CD14-positive monocyte (primary cell): Measurements from ENCODE around the gene NXNL1. TPM values are rescaled to one million over a fixed set of nuclear protein-coding genes. Genes with fewer than 3 reads are reported as not detected.

Experiments used
- DNase-seq, 3 donors: peaks; one replicate each; pipeline ENCODE4 v3.0.0-alpha.2; 2011 to 2022
- H2AFZ ChIP-seq: 2 replicates; pipeline ENCODE4 v1.6.0; 2012; ENCODE audit warnings: mild to moderate bottlenecking, low read depth, low read length, inconsistent platforms; ENCODE audit not compliant: insufficient read depth, poor library complexity, severe bottlenecking
- H3K27ac ChIP-seq, 2 donors: 1 replicate in 1 of 2; 2 replicates in 1 of 2; pipeline ENCODE4 v1.5.1; 2012 to 2013; ENCODE audit warnings: low read length in 2 of 2, control low read depth in 1 of 2, inconsistent platforms in 1 of 2, low read depth in 1 of 2, mild to moderate bottlenecking in 1 of 2
- H3K27me3 ChIP-seq, 2 donors: one replicate each; pipeline versions ENCODE4 v1.6.0 to v1.6.1; 2011 to 2013; ENCODE audit warnings: low read length in 2 of 2; ENCODE audit not compliant: control insufficient read depth in 2 of 2, insufficient read depth in 2 of 2
- H3K36me3 ChIP-seq, 2 donors: replicated peaks in 1 of 2; 1 replicate in 1 of 2; 2 replicates in 1 of 2; pipeline versions ENCODE4 v1.5.1 to v1.6.1; 2012 to 2013; ENCODE audit warnings: low read length in 2 of 2, control low read depth in 1 of 2, inconsistent platforms in 1 of 2, mild to moderate bottlenecking in 1 of 2; ENCODE audit not compliant: insufficient read depth in 2 of 2, control insufficient read depth in 1 of 2
- H3K4me1 ChIP-seq, 2 donors: 1 replicate in 1 of 2; 2 replicates in 1 of 2; pipeline versions ENCODE4 v1.5.1 to v1.6.1; 2012 to 2013; ENCODE audit warnings: low read length in 2 of 2, control low read depth in 1 of 2, inconsistent platforms in 1 of 2, mild to moderate bottlenecking in 1 of 2, moderate library complexity in 1 of 2; ENCODE audit not compliant: insufficient read depth in 2 of 2, control insufficient read depth in 1 of 2
- H3K4me2 ChIP-seq: replicated peaks from 2 replicates; pipeline ENCODE3; 2012; ENCODE audit warnings: low read length, moderate library complexity, mild to moderate bottlenecking; ENCODE audit not compliant: poor library complexity, severe bottlenecking; ENCODE audit errors: extremely low read depth
- H3K4me3 ChIP-seq, 3 experiments: fragments of 200-600 bp in 1 of 3; sonication (generic) in 1 of 3; replicated peaks in 1 of 3; 1 replicate in 2 of 3; 2 replicates in 1 of 3; pipeline ENCODE4 v1.5.1; 2011 to 2013; ENCODE audit warnings: low read length in 3 of 3, mild to moderate bottlenecking in 3 of 3, control low read depth in 2 of 3, low read depth in 2 of 3, inconsistent platforms in 1 of 3, moderate library complexity in 1 of 3
- H3K79me2 ChIP-seq: 2 replicates; pipeline ENCODE4 v1.6.0; 2012; ENCODE audit warnings: mild to moderate bottlenecking, control low read depth, inconsistent platforms, low read length, moderate library complexity; ENCODE audit not compliant: insufficient read depth
- H3K9ac ChIP-seq: 2 replicates; pipeline ENCODE4 v1.6.0; 2017; ENCODE audit warnings: low read length, mild to moderate bottlenecking; ENCODE audit not compliant: insufficient read depth, poor library complexity, severe bottlenecking
- H3K9me3 ChIP-seq, 2 donors: replicated peaks in 1 of 2; 1 replicate in 1 of 2; 2 replicates in 1 of 2; pipeline versions ENCODE4 v1.5.1 to v1.6.1; 2012 to 2013; ENCODE audit warnings: low read length in 2 of 2, control low read depth in 1 of 2; ENCODE audit not compliant: control insufficient read depth in 1 of 2, insufficient read depth in 1 of 2
- H4K20me1 ChIP-seq: 2 replicates; pipeline ENCODE4 v1.6.0; 2012; ENCODE audit warnings: mild to moderate bottlenecking, low read length, control low read depth, moderate library complexity; ENCODE audit not compliant: insufficient read depth
- H3K27ac Mint-ChIP-seq, 7 donors: one replicate each; pipeline ENCODE4 v1.8.0; 2020; ENCODE audit warnings: mild to moderate bottlenecking in 7 of 7, mixed read lengths in 7 of 7, moderate library complexity in 6 of 7, inconsistent platforms in 2 of 7
- H3K27me3 Mint-ChIP-seq, 3 donors: one replicate each; pipeline ENCODE4 v1.8.0; 2021 to 2022; ENCODE audit warnings: low read depth in 3 of 3, mild to moderate bottlenecking in 3 of 3, mixed read lengths in 3 of 3, moderate library complexity in 3 of 3, inconsistent platforms in 1 of 3
- H3K36me3 Mint-ChIP-seq, 2 donors: one replicate each; pipeline ENCODE4 v1.8.0; 2020; ENCODE audit warnings: mixed read lengths in 2 of 2, inconsistent platforms in 1 of 2, mild to moderate bottlenecking in 1 of 2
- H3K4me1 Mint-ChIP-seq: one replicate; pipeline ENCODE4 v1.8.0; 2020; ENCODE audit warnings: mild to moderate bottlenecking, mixed read lengths
- H3K4me3 Mint-ChIP-seq, 2 donors: one replicate each; pipeline ENCODE4 v1.8.0; 2020; ENCODE audit warnings: mild to moderate bottlenecking in 2 of 2, mixed read lengths in 2 of 2, moderate library complexity in 1 of 2
- H3K9me3 Mint-ChIP-seq, 7 donors: one replicate each; pipeline ENCODE4 v1.8.0; 2020 to 2022; ENCODE audit warnings: mixed read lengths in 7 of 7, mild to moderate bottlenecking in 6 of 7, moderate library complexity in 6 of 7, inconsistent platforms in 2 of 7
- CTCF ChIP-seq: fragments of 200-600 bp; IDR thresholded peaks from one replicate; pipeline ENCODE4 v1.8.0; 2022; ENCODE audit warnings: antibody characterized with exemption, mild to moderate bottlenecking
- WGBS: methylation state at CpG from one replicate; pipeline ENCODE4 v1.1.5; 2013; ENCODE audit warnings: missing lambda C conversion rate; ENCODE audit not compliant: insufficient coverage; 5-methylcytosine and 5-hydroxymethylcytosine counted together
- intact Hi-C, 2 donors: fragments of 100-400 bp; cut with micrococcal nuclease; formaldehyde crosslinking; loops; one replicate each; pipeline versions ENCODE4 v1.15.0 to v1.15.1; 2023
- polyA plus RNA-seq, 3 donors: library from polyadenylated mRNA; depleted of rRNA in 1 of 3; unstranded in 2 of 3; stranded (reverse) in 1 of 3; fragments of 300-500 nt in 2 of 3; fragments of >200 nt in 1 of 3; fragmentation: Illumina TruSeq in 2 of 3; gene quantifications; 1 replicate in 2 of 3; 2 replicates in 1 of 3; pipeline ENCODE4 v1.2.3, GENCODE V29; 2012 to 2021

Gene NXNL1
- polyA plus RNA-seq, 3 donors, result not detected

GRCh38 chr19:17435218-17435617 lies 25.5 kb downstream of the NXNL1 start:
- intact Hi-C loops, result no loop called here

GRCh38 chr19:17431417-17431816 lies 29.3 kb downstream of the NXNL1 start:
- Histone ChIP-seq H2AFZ (no peak overlapping the region), H3K36me3 (no peaks in the 10 kb centered on the region), H3K9ac (no peak overlapping the region), H3K4me3 (no peak overlapping the region), H4K20me1 (no peaks in the 10 kb centered on the region), H3K4me1 (peaks cover 0 to 12% of the 10 kb centered on the region in 2 donors), H3K27me3 (no peaks in the 10 kb centered on the region), H3K9me3 (peaks cover 0 to 6% of the 10 kb centered on the region in 2 donors), H3K79me2 (no peaks in the 10 kb centered on the region), H3K4me2 (no peak overlapping the region), H3K27ac (no peak overlapping the region)
- Mint-ChIP-seq H3K27ac (peak overlapping the region in 1 of 7 donors; percentile 45), H3K9me3 (peaks cover 2 to 8% (median 2%) of the 10 kb centered on the region in 7 donors), H3K27me3 (peaks cover 0 to 6% (median 0%) of the 10 kb centered on the region in 3 donors), H3K36me3 (peaks cover 0 to 2% of the 10 kb centered on the region in 2 donors), H3K4me3 (no peak overlapping the region), H3K4me1 (peaks cover 8% of the 10 kb centered on the region)
- DNase-seq, result no peak
- no peak for TF ChIP-seq CTCF
- 83% methylated on average over 4 of the region's 7 CpGs for WGBS
- intact Hi-C loops, result no loop called here

More at GRCh38 chr19:17435218-17435617, 25.5 kb downstream of the NXNL1 start:
- no peak overlapping the region for H2AFZ ChIP-seq
- no peak overlapping the region for H3K4me3 ChIP-seq
- H3K4me1 ChIP-seq, result peaks cover 0 to 12% of the 10 kb centered on the region in 2 donors
- DNase-seq, result no peak
- no peaks in the 10 kb centered on the region for H3K27me3 ChIP-seq
- H3K79me2 ChIP-seq, result no peaks in the 10 kb centered on the region
- H3K9me3 ChIP-seq, result peaks cover 0 to 6% of the 10 kb centered on the region in 2 donors
- no peak for TF ChIP-seq CTCF
- no peaks in the 10 kb centered on the region for H4K20me1 ChIP-seq
- H3K36me3 Mint-ChIP-seq, result peaks cover 0 to 2% of the 10 kb centered on the region in 2 donors
- no peak overlapping the region for H3K4me2 ChIP-seq
- H3K27me3 Mint-ChIP-seq, result peaks cover 0 to 6% (median 3%) of the 10 kb centered on the region in 3 donors
- 100% methylated on average over 4 of the region's 7 CpGs for WGBS
- H3K36me3 ChIP-seq, result no peaks in the 10 kb centered on the region
- no peak overlapping the region for H3K4me3 Mint-ChIP-seq
- H3K9ac ChIP-seq, result no peak overlapping the region
- no peak overlapping the region for H3K27ac Mint-ChIP-seq
- H3K9me3 Mint-ChIP-seq, result peaks cover 0 to 9% (median 2%) of the 10 kb centered on the region in 7 donors
- peaks cover 6% of the 10 kb centered on the region for H3K4me1 Mint-ChIP-seq
- no peak overlapping the region for H3K27ac ChIP-seq
